ENCODE results near the gene TRPM8. TPM values are rescaled to one million over a fixed set of nuclear protein-coding genes. Genes with fewer than 3 reads are reported as not detected.

Gene TRPM8
- total and polyA plus RNA-seq, 9 donors: 0.92 TPM; not detected in 8

DNA sequence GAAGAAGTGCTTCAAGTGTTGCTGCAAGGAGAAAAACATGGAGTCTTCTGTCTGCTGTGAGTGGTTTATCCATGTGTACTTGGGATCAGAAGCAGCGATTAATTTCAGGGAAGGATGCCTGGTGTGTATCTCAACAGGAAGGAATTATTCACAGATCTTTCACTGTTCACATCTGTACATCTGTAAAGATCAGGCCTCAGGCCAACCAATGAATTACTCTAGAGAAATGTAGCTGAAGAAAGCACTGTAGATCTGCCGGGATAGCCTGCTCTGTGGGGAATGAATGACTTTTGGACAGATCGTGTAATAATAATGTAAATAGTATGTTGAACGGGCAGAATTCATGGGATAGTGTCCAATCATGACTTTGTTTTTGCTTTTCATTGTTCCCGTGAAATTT is 79.3 kb downstream of the TRPM8 start:
- WGBS, 3 donors: 85 to 88% (median 86%) methylated on average over 5 of the region's 5 CpGs
- Histone ChIP-seq H3K36me3 (no peaks in the 10 kb centered on the region), H3K27me3 (no peaks in the 10 kb centered on the region), H3K4me3 (no peak overlapping the region), H3K9me3 (no peaks in the 10 kb centered on the region), H3K4me1 (ENCODE audit: insufficient read depth) (no peaks in the 10 kb centered on the region), H3K27ac (no peak overlapping the region)
- no peak for DNase-seq
- TF ChIP-seq EP300 (IDR thresholded peaks at IDR 0.05): no peak
- TF ChIP-seq, protein P1, sequence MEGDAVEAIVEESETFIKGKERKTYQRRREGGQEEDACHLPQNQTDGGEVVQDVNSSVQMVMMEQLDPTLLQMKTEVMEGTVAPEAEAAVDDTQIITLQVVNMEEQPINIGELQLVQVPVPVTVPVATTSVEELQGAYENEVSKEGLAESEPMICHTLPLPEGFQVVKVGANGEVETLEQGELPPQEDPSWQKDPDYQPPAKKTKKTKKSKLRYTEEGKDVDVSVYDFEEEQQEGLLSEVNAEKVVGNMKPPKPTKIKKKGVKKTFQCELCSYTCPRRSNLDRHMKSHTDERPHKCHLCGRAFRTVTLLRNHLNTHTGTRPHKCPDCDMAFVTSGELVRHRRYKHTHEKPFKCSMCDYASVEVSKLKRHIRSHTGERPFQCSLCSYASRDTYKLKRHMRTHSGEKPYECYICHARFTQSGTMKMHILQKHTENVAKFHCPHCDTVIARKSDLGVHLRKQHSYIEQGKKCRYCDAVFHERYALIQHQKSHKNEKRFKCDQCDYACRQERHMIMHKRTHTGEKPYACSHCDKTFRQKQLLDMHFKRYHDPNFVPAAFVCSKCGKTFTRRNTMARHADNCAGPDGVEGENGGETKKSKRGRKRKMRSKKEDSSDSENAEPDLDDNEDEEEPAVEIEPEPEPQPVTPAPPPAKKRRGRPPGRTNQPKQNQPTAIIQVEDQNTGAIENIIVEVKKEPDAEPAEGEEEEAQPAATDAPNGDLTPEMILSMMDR (IDR thresholded peaks at IDR 0.05): no peak
- no peak for TF ChIP-seq POLR2A (IDR thresholded peaks at IDR 0.05)
- intact Hi-C loops (cut with DNase I): no loop called here

DNA sequence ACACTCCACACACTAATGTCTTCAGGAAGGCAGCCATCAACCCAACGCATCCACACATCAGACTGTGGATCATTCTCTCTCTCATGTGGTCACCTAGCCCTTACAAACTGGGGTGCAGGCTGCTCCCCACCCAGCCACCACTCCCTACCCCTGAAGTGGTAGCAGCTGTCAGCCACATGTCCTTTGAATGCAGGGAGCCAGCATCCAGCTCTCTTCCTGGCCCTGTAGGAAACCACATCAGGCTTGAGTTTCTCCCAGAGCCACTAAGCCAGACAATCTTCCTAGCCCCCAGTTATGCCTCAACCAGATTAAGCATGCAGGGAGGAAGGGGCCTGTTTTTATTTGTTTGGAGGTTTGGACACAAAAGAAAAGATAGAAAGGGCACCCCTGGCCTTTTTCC is 80.5 kb downstream of the TRPM8 start:
- Histone ChIP-seq H3K27me3 (no peaks in the 10 kb centered on the region), H3K27ac (no peak overlapping the region), H3K9me3 (no peaks in the 10 kb centered on the region), H3K36me3 (no peaks in the 10 kb centered on the region), H3K4me1 (ENCODE audit: insufficient read depth) (no peaks in the 10 kb centered on the region), H3K4me3 (no peak overlapping the region)
- no peak for DNase-seq
- intact Hi-C loops (cut with DNase I): no loop called here
- 83 to 100% (median 85%) methylated on average over 1 of the region's 1 CpG for WGBS, 3 donors
- TF ChIP-seq, protein P1 (IDR thresholded peaks at IDR 0.05): no peak

DNA sequence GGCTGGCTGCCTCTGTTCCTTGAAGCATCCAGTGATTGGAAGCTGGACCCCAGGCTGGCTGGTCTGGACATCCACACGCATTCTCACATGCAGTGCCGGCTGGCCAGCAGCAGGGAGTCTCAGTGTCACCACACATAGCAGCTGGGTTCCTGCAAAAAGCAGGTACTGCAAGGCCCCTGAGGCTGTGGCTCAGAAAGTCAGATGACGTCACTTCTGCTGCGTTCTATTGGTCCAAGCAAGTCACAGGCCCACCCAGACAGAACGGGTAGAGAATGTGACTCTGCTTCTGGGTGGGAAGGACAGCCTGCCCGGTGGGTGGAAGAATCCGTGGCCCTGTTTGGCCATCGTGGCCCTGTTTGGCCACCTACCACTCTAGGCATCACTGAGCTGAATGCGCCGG is 82.0 kb downstream of the TRPM8 start:
- TF ChIP-seq EP300 (IDR thresholded peaks at IDR 0.05) (no peak), POLR2A (IDR thresholded peaks at IDR 0.05) (no peak)
- TF ChIP-seq, protein P1 (IDR thresholded peaks at IDR 0.05): no peak
- DNase-seq: no peak

DNA sequence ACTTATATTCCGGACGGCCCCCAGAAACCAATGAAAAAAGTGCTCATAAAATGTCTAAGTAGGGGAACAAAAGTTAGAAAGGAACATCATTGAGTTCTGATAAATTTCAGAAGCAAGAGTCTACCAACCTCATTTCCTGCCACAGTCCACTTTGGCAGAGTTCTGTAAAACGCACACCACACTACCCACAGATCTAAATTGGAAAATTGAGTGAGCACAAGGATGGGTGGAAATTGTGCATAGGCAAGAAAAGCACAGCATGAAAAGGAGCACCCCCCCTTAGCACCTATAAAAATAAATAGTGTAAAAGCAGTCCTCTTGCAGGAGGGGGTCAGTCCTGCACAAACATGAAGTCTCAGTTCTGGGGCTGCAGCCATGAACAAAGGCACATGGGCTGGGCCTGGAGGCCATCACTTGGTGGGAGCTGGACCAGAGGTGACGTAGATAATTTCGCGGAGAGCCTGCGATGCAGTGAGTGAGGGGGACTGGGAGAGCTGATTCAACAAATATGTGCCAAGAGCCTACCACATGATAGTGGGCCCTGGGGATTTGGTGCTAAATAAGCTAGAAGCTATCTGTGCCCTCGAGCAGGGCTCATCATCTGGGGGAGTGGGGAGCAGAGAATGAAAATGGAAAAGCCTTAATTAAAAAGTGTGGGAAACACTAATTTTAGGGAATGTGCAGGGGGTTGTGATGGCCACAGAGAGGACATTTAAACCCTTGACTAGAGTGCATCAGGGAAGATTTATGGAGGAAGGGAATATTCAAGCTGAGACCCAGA is 84.4 kb downstream of the TRPM8 start:
- 66 to 77% (median 67%) methylated on average over 8 of the region's 8 CpGs for WGBS, 3 donors
- Histone ChIP-seq H3K4me3 (no peak overlapping the region), H3K9me3 (no peaks in the 10 kb centered on the region), H3K36me3 (no peaks in the 10 kb centered on the region), H3K4me1 (ENCODE audit: insufficient read depth) (no peaks in the 10 kb centered on the region), H3K27ac (no peak overlapping the region), H3K27me3 (no peaks in the 10 kb centered on the region)
- DNase-seq: no peak
- intact Hi-C loops (cut with DNase I): no loop called here
- no peak for TF ChIP-seq POLR2A (IDR thresholded peaks at IDR 0.05)
- TF ChIP-seq EP300 (IDR thresholded peaks at IDR 0.05): no peak
- TF ChIP-seq, protein P1 (IDR thresholded peaks at IDR 0.05): no peak

More for the DNA sequence above, 82.0 kb downstream of the TRPM8 start:
- Histone ChIP-seq H3K9me3 (no peaks in the 10 kb centered on the region), H3K4me3 (no peak overlapping the region), H3K36me3 (no peaks in the 10 kb centered on the region), H3K27me3 (no peaks in the 10 kb centered on the region), H3K4me1 (ENCODE audit: insufficient read depth) (no peaks in the 10 kb centered on the region), H3K27ac (no peak overlapping the region)
- 69 to 81% (median 76%) methylated on average over 10 of the region's 10 CpGs for WGBS, 3 donors
- intact Hi-C loops (cut with DNase I): no loop called here

All from ovary (tissue), 9 donors.